Activated effector memory CD4-positive, alpha-beta T cell treated with anti-CD3 and anti-CD28 coated beads, Interleukin-2, amount 50 U/mL, for 16 hours (primary cell): Measurements from ENCODE around the gene CDYL2.
A peak's percentile ranks its signal among the peaks of the same experiment; 100 is the strongest.
"Not testable (repeated sequence)": the region's sequence is repeated elsewhere in the genome, so short reads cannot be mapped to it uniquely, and the experiment has no call there.

Experiments used
- DNase-seq: peaks from one replicate; pipeline ENCODE4 v3.0.0-alpha.2; 2020

The CDYL2 gene

GRCh38 chr16:80742331-80742730 is 62.1 kb downstream of the CDYL2 start:
- DNase-seq, result no peak

GRCh38 chr16:80741724-80742123 is 62.7 kb downstream of the CDYL2 start:
- no peak for DNase-seq

GRCh38 chr16:80739523-80739922 is 64.9 kb downstream of the CDYL2 start:
- DNase-seq, result peak; percentile 67

GRCh38 chr16:80738521-80738920 is 65.9 kb downstream of the CDYL2 start:
- DNase-seq, result no peak

GRCh38 chr16:80735846-80736245 is 68.6 kb downstream of the CDYL2 start:
- no peak for DNase-seq

- no peak for DNase-seq
Measured at GRCh38 chr16:80733407-80733806, 71.0 kb downstream of the CDYL2 start.

- DNase-seq, result no peak
Measured at GRCh38 chr16:80731915-80732314, 72.5 kb downstream of the CDYL2 start.

- not testable (repeated sequence) for DNase-seq
Measured at GRCh38 chr16:80727066-80727763, 77.2 kb downstream of the CDYL2 start.

GRCh38 chr16:80725566-80726162 is 78.7 kb downstream of the CDYL2 start:
- no peak for DNase-seq

GRCh38 chr16:80723981-80724380 is 80.4 kb downstream of the CDYL2 start:
- DNase-seq, result no peak

GRCh38 chr16:80723091-80723490 is 81.3 kb downstream of the CDYL2 start:
- DNase-seq, result no peak

GRCh38 chr16:80720804-80721371 is 83.5 kb downstream of the CDYL2 start:
- DNase-seq, result no peak

GRCh38 chr16:80719573-80719972 is 84.8 kb downstream of the CDYL2 start:
- DNase-seq, result no peak

- no peak for DNase-seq
Measured at GRCh38 chr16:80718480-80719220, 85.7 kb downstream of the CDYL2 start.

GRCh38 chr16:80717611-80718010 is 86.8 kb downstream of the CDYL2 start:
- DNase-seq, result no peak

GRCh38 chr16:80716564-80717139 is 87.7 kb downstream of the CDYL2 start:
- no peak for DNase-seq

GRCh38 chr16:80711406-80711805 is 93.0 kb downstream of the CDYL2 start:
- DNase-seq, result no peak

GRCh38 chr16:80710918-80711317 is 93.5 kb downstream of the CDYL2 start:
- DNase-seq, result no peak

GRCh38 chr16:80708823-80709222 is 95.6 kb downstream of the CDYL2 start:
- no peak for DNase-seq

GRCh38 chr16:80707686-80708085 is 96.7 kb downstream of the CDYL2 start:
- no peak for DNase-seq

GRCh38 chr16:80705596-80705995 is 98.8 kb downstream of the CDYL2 start:
- DNase-seq, result no peak

- DNase-seq, result no peak
Measured at GRCh38 chr16:80704751-80705505, 99.5 kb downstream of the CDYL2 start.
